GM06990 (cell line): ENCODE measurements around the gene ARHGAP40.

Experiments
- DNase-seq: peaks from one replicate; pipeline ENCODE4 v3.0.0-alpha.2; 2011; ENCODE audit not compliant: insufficient read length; ENCODE audit errors: extremely low read depth
- H3K27me3 ChIP-seq: replicated peaks from 2 replicates; pipeline ENCODE4 v1.6.0; 2011; ENCODE audit warnings: low read length; ENCODE audit not compliant: control insufficient read depth, insufficient read depth
- H3K36me3 ChIP-seq: 2 replicates; pipeline ENCODE4 v1.5.1; 2011; ENCODE audit warnings: low read length; ENCODE audit not compliant: control insufficient read depth, insufficient read depth
- H3K4me3 ChIP-seq: replicated peaks from 2 replicates; pipeline ENCODE4 v1.5.1; 2011; ENCODE audit warnings: low read depth, mild to moderate bottlenecking, control low read depth, low read length
- CTCF ChIP-seq: IDR thresholded peaks from 2 replicates; pipeline ENCODE4 v1.5.1; 2011; ENCODE audit warnings: low read length, control low read depth, mild to moderate bottlenecking, inconsistent platforms; ENCODE audit not compliant: insufficient read depth, poor library complexity, severe bottlenecking

ARHGAP40 gene

DNA sequence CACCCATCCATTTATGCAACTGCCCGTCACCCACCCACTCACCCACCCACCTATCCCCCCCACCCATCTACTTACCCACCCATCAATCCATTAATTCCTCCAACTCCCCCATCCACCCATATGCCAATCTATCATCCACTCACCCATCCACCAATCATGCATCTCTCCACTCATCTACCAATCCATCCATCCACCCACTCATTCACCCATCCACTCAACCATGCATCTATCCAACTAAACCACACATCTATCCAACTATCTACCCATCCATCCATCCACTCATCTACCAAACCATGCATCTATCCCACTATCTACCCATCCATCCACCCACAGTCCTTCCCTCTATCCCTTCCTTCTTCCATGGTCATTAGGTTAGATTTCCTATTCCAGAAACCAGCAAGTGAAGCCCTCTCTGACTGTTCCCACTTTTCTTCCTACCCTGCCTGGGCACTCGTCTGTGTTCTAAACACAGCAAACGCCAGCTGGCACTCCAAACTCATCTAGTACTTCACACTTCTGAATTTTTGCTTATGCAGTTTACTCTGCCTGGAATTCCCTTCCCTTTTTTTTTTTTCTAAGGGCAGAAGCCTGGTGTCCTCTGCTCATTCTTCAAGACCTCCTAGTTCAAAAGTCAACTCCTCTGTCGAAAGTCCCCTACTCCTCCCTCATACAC is 43.1 kb downstream of the ARHGAP40 start:
- no peak overlapping the region for H3K4me3 ChIP-seq
- H3K36me3 ChIP-seq: no peaks in the 10 kb centered on the region
- H3K27me3 ChIP-seq: no peaks in the 10 kb centered on the region; the same call in 1 of the 2 replicates
- TF ChIP-seq CTCF: no peak
- no peak for DNase-seq

DNA sequence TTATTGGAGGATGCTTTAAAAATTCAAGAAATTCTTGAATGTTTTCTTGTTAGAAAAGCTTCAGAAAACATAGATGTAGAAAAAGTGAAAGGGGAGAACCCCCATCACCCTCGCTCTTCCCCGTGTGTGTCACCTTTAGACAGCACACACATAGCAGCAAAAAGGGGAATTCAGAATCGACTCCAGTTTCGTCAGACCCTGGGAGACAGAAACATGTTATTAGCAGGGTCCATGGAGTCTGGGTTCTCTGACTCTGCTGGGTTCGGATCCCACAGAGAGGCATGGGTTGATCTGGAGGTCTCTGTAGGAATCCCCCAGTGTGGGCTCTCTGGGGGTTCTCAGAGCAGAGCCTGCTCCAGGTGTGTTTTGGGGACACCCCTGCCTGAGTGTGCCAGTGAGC is 43.7 kb downstream of the ARHGAP40 start:
- no peaks in the 10 kb centered on the region for H3K36me3 ChIP-seq
- no peaks in the 10 kb centered on the region; the same call in 1 of the 2 replicates for H3K27me3 ChIP-seq
- no peak for DNase-seq
- no peak for TF ChIP-seq CTCF
- no peak overlapping the region for H3K4me3 ChIP-seq

DNA sequence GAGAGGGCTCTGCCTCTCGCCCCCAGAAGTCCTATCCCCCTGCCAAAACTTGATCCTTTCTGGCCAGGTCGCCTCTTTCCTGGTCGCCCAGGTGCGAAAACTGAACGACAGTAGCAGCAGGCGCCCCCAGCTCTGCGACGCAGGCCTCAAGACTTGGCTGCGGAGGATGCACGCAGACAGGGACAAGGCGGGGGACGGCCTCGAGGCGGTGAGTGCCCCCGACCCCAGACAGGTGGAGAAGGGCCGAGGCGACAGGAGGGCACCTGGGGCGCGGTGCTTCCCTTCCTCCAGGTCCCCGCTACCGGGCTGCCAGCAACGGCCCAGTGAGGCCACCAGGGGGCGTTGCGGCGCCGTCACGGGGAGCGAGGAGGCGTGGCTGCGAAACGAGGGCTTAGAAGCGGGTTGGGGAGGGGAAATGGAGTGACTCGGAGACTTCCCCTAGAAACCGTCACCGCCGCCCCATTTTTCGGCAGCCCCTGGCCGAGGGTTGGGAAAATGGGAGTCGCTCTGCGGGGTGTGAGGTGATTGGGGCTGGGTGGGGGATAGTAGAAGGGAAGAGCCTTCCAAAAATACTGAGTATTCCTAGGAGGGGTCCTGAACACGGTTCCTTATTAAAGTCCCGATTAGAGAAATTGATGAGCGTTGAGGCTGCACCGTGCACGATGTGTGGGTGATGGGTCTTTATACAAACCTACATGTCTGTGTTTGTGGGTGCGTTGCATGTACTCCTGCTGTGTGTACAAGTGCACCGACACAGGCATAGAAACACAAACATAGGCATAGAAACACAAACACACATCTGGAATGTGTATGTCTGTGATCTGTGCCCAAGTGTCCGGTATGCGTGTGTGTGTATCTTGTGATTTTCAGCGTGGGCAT is 44.6 kb downstream of the ARHGAP40 start:
- H3K27me3 ChIP-seq: no peaks in the 10 kb centered on the region; the same call in 1 of the 2 replicates
- H3K36me3 ChIP-seq: no peaks in the 10 kb centered on the region
- peak; percentile 85 for DNase-seq
- peak; percentile 94 for TF ChIP-seq CTCF
- H3K4me3 ChIP-seq: peak overlapping the region; percentile 37

GRCh38 chr20:38649275-38649891 is 47.8 kb downstream of the ARHGAP40 start:
- H3K4me3 ChIP-seq: no peak overlapping the region
- no peaks in the 10 kb centered on the region; the same call in none of the 2 replicates for H3K27me3 ChIP-seq
- peak; percentile 64 for TF ChIP-seq CTCF
- no peak for DNase-seq
- H3K36me3 ChIP-seq: no peaks in the 10 kb centered on the region

- no peak for TF ChIP-seq CTCF
- Histone ChIP-seq H3K4me3 (no peak overlapping the region), H3K36me3 (no peaks in the 10 kb centered on the region), H3K27me3 (no peaks in the 10 kb centered on the region; the same call in none of the 2 replicates)
- no peak for DNase-seq
Measured at GRCh38 chr20:38650010-38650409, 48.4 kb downstream of the ARHGAP40 start.
